Measurements from ENCODE around the gene PDZD4. TPM values are rescaled to one million over a fixed set of nuclear protein-coding genes. Genes with fewer than 3 reads are reported as not detected.

The PDZD4 gene
- total and polyA plus RNA-seq, 2 experiments from 2014 or later, result 30.5 to 230 TPM

GRCh38 chrX:153830640-153831428, 490 bp upstream of the PDZD4 start:
- peak; percentile 16 for ATAC-seq
- no peaks in the 10 kb centered on the region for H3K36me3 ChIP-seq (ENCODE audit: insufficient read depth)
- Mint-ChIP-seq H3K36me3 (ENCODE audit: low read depth) (peaks cover 20% of the 10 kb centered on the region), H3K9me3 (no peaks in the 10 kb centered on the region), H3K27me3 (ENCODE audit: insufficient read depth, low read depth, poor library complexity) (peaks cover 10% of the 10 kb centered on the region), H3K4me3 (peak overlapping the region; percentile 74), H3K27ac (no peak overlapping the region), H3K4me1 (peaks cover 24% of the 10 kb centered on the region)
- H3F3A ChIP-seq (replicated peaks; ENCODE audit: low read depth), result no peaks in the 10 kb centered on the region
- peak overlapping the region; percentile 84 for H3K4me2 ChIP-seq
- no peak overlapping the region for H3K27ac ChIP-seq (ENCODE audit: low read depth)
- H3K9me2 ChIP-seq (ENCODE audit: insufficient read depth), result no peaks in the 10 kb centered on the region
- DNase-seq (ENCODE audit: low spot score), result no peak
- H2AFZ ChIP-seq, result no peak overlapping the region
- H3K27me3 ChIP-seq (ENCODE audit: insufficient read depth), result no peaks in the 10 kb centered on the region
- H3K4me1 ChIP-seq (ENCODE audit: insufficient read depth), result peaks cover 13% of the 10 kb centered on the region
- H3K4me3 ChIP-seq, result peak overlapping the region; percentile 63
- TF ChIP-seq ZNF331 (CRISPR knock-in tag; IDR thresholded peaks at IDR 0.05; ENCODE audit: low read depth) (no peak), NANOG (IDR thresholded peaks at IDR 0.05; ENCODE audit: borderline replicate concordance) (no peak), CTCF (conservative IDR thresholded peaks at IDR 0.05; ENCODE audit: low read depth in 2 of 2) (no peak)
- H4K20me1 ChIP-seq (replicated peaks; ENCODE audit: insufficient read depth), result no peaks in the 10 kb centered on the region
- peaks cover 48% of the 10 kb centered on the region for H3K79me2 ChIP-seq (replicated peaks; ENCODE audit: insufficient read depth)

- Mint-ChIP-seq H3K4me1 (peaks cover 37% of the 10 kb centered on the region), H3K4me3 (peak overlapping the region; percentile 83), H3K27ac (no peak overlapping the region), H3K36me3 (ENCODE audit: low read depth) (peaks cover 16% of the 10 kb centered on the region), H3K9me3 (no peaks in the 10 kb centered on the region), H3K27me3 (ENCODE audit: insufficient read depth, low read depth, poor library complexity) (peaks cover 13% of the 10 kb centered on the region)
- DNase-seq (ENCODE audit: low spot score) (no peak), ATAC-seq (no peak)
- no peaks in the 10 kb centered on the region for H3K27me3 ChIP-seq (ENCODE audit: insufficient read depth)
- H3K9me2 ChIP-seq (ENCODE audit: insufficient read depth), result no peaks in the 10 kb centered on the region
- peak overlapping the region; percentile 75 for H3K4me3 ChIP-seq
- TF ChIP-seq EZH2 (IDR thresholded peaks at IDR 0.05; ENCODE audit: low read depth, unreplicated experiment), result no peak
- no peak for TF ChIP-seq STAT1 (IDR thresholded peaks at IDR 0.05; ENCODE audit: unreplicated experiment)
- no peak for TF ChIP-seq CTCF (conservative IDR thresholded peaks at IDR 0.05; ENCODE audit: low read depth in 2 of 2)
- peak overlapping the region; percentile 76 for H3K4me2 ChIP-seq
- peaks cover 27% of the 10 kb centered on the region for H3K4me1 ChIP-seq (ENCODE audit: insufficient read depth)
- no peak overlapping the region for H2AFZ ChIP-seq
- peak overlapping the region; percentile 87; the same call in 1 of the 2 replicates for H3K27ac ChIP-seq (ENCODE audit: low read depth)
- H4K20me1 ChIP-seq (replicated peaks; ENCODE audit: insufficient read depth), result no peaks in the 10 kb centered on the region; the same call in 1 of the 2 replicates
- H3K36me3 ChIP-seq (ENCODE audit: insufficient read depth), result no peaks in the 10 kb centered on the region
- no peaks in the 10 kb centered on the region for H3F3A ChIP-seq (replicated peaks; ENCODE audit: low read depth)
- H3K79me2 ChIP-seq (replicated peaks; ENCODE audit: insufficient read depth), result peaks cover 62% of the 10 kb centered on the region
Observed at GRCh38 chrX:153829549-153829798, 870 bp downstream of the PDZD4 start.

Data from GM23338 (cell line).